IPS-18a (cell line): ENCODE results near the gene METAP1D.

ENCODE experiments used
- H3K27ac ChIP-seq: one replicate; pipeline ENCODE4 v1.5.1; 2013; ENCODE audit warnings: low read length
- H3K27me3 ChIP-seq: one replicate; pipeline ENCODE4 v1.6.1; 2013; ENCODE audit warnings: mild to moderate bottlenecking, low read length; ENCODE audit not compliant: control insufficient read depth, insufficient read depth
- H3K36me3 ChIP-seq: one replicate; pipeline ENCODE4 v1.6.1; 2013; ENCODE audit warnings: low read depth, low read length; ENCODE audit not compliant: control insufficient read depth
- H3K4me1 ChIP-seq: one replicate; pipeline ENCODE4 v1.6.1; 2013; ENCODE audit warnings: low read depth, low read length; ENCODE audit not compliant: control insufficient read depth
- H3K4me3 ChIP-seq: one replicate; pipeline ENCODE4 v1.5.1; 2013; ENCODE audit warnings: low read length
- H3K9ac ChIP-seq: one replicate; pipeline ENCODE4 v1.6.1; 2013; ENCODE audit warnings: mild to moderate bottlenecking, low read length, moderate library complexity
- H3K9me3 ChIP-seq: one replicate; pipeline ENCODE4 v1.6.1; 2013; ENCODE audit warnings: low read depth, low read length; ENCODE audit not compliant: control insufficient read depth

METAP1D gene

DNA sequence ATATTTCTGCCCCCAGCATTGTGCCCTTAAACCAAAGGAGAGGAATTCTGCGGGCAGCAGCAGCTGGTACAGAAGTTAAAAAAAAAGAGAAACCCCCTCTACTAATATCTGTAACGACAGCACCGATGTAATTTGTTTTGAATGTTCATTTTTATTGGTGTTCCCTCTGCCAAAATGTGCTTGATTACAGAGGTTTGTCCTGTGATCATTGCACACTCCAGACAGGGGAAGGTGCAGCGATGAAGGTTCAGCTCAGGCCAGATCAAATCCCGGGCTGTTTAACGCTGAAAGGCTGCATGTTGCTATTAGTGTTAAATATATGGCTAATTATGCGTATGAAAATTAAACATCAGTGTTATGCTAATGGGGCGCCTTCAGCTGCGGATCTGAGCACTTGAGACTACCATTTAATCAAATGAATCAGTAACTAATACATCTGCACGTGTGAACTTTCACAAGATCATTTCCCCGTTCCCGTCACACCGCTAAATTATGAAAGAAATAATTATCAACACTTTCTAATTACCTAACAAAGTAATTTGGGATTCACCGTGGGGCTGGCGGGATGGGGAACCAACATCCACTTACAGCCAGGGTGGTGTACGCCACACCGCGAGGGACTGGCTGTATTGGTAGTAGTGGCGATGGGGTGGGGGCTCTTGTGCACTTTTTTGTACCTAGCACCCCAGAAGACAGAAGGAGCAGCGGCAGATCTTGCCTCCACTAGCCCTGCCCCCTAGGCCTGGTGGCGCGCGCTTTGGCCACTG is 84.1 kb downstream of the METAP1D start:
- H3K27me3 ChIP-seq = peaks cover 100% of the 10 kb centered on the region

GRCh38 chr2:172084395-172084644 is 84.6 kb downstream of the METAP1D start:
- H3K4me3 ChIP-seq = peak overlapping the region; percentile 57
- peaks cover 39% of the 10 kb centered on the region for H3K4me1 ChIP-seq
- no peaks in the 10 kb centered on the region for H3K36me3 ChIP-seq
- H3K9ac ChIP-seq = no peak overlapping the region
- H3K27me3 ChIP-seq = peaks cover 100% of the 10 kb centered on the region
- H3K9me3 ChIP-seq = no peaks in the 10 kb centered on the region
- no peak overlapping the region for H3K27ac ChIP-seq

More for the DNA sequence above, 84.1 kb downstream of the METAP1D start:
- Histone ChIP-seq H3K4me3 (peak overlapping the region; percentile 57), H3K27ac (no peak overlapping the region), H3K9ac (no peak overlapping the region), H3K9me3 (no peaks in the 10 kb centered on the region), H3K36me3 (no peaks in the 10 kb centered on the region), H3K4me1 (peaks cover 39% of the 10 kb centered on the region)

- H3K4me1 ChIP-seq = peaks cover 39% of the 10 kb centered on the region
- H3K9me3 ChIP-seq = no peaks in the 10 kb centered on the region
- H3K27ac ChIP-seq = no peak overlapping the region
- H3K36me3 ChIP-seq = no peaks in the 10 kb centered on the region
- peaks cover 100% of the 10 kb centered on the region for H3K27me3 ChIP-seq
- no peak overlapping the region for H3K9ac ChIP-seq
- peak overlapping the region; percentile 57 for H3K4me3 ChIP-seq
These were observed 85.1 kb downstream of the METAP1D start for GRCh38 chr2:172084645-172085459.

- H3K27me3 ChIP-seq = peaks cover 100% of the 10 kb centered on the region
- no peak within 1 kb of the TSS for H3K9ac ChIP-seq
- peaks cover 32% of the 10 kb centered on the region for H3K4me1 ChIP-seq
These were observed 85.9 kb downstream of the METAP1D start, which contains the start of gene DLX1 for GRCh38 chr2:172085460-172086159. Gene DLX1, plus strand, starts transcription at chr2:172085507. Its CDS starts 171 bp downstream, at chr2:172085678.

DNA sequence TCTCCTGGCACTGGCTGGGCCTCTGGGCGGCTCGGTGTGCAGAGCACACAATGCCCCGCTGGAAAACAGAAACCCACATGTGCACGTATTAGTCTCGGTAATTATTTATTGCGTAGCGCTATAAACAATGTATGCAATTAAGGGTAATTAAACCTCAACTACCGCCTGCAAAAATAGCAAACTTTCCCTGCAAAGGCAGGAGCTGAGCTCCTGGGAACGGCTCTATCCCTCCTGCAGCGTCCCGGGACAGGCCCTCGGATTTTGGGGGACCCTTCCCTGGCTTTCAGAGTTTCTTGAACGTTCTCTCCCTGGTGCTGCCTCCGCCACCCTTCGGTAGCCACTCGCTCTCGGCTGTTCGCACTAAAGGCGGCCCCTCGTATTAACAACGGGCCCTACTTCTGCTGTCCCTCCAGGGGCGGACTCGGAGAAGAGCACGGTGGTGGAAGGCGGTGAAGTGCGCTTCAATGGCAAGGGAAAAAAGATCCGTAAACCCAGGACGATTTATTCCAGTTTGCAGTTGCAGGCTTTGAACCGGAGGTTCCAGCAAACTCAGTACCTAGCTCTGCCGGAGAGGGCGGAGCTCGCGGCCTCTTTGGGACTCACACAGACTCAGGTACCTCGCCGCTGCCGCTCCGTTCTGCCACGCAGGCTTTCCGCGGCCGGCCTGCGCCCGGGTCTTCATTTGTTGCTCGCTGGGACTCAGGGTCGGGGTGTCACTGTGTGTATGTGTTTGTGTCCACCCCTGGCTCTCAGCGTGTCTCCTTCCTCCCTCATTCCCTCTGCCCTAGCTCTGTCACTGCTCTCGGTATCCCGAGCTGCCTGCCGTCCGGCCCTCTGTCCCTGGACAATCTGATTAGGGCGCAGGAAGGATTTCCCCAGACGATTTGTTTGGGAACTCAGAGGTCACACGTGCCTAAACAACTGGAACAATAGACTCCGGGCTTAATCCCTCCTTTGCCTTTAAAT is 86.8 kb downstream of the METAP1D start:
- no peaks in the 10 kb centered on the region for H3K9me3 ChIP-seq
- no peak overlapping the region for H3K27ac ChIP-seq
- no peaks in the 10 kb centered on the region for H3K36me3 ChIP-seq
- H3K4me1 ChIP-seq = peaks cover 29% of the 10 kb centered on the region
- peak overlapping the region; percentile 57 for H3K4me3 ChIP-seq
- H3K27me3 ChIP-seq = peaks cover 100% of the 10 kb centered on the region
- H3K9ac ChIP-seq = no peak overlapping the region

More at GRCh38 chr2:172085460-172086159, 85.9 kb downstream of the METAP1D start, which contains the start of gene DLX1:
- H3K27ac ChIP-seq = no peak within 1 kb of the TSS
- no peaks in the 10 kb centered on the region for H3K9me3 ChIP-seq
- no peaks in the 10 kb centered on the region for H3K36me3 ChIP-seq
- H3K4me3 ChIP-seq = peak within 1 kb of the TSS; percentile 57

DNA sequence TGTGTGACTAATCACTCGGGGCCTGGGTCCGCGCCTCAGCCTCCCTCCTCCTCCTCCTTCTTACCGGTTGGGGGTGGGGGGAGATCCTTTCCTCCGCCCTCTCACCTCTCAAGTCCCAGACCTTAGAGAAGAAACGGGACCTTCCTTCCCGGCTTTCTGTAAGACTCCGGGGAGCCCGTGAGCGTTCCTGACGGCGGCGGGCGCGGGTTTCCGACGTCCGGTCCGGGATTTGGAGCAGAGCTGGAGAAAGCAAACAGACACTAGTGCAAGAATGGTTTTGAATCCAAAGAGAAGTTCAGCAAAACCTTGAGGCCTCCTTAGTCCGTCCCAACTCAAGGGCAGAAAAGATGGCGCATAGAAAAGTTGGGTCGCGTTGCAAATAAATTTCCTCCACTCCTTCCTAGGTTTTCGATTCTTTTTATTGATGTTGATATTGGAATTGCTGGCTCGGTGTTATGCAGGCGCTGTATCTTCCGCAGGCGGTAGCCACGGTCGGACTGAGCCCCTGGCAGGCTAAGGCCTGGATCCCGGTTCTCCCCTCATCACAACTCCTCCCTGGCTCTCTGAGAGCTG is 87.5 kb downstream of the METAP1D start:
- Histone ChIP-seq H3K4me1 (peaks cover 29% of the 10 kb centered on the region), H3K9me3 (no peaks in the 10 kb centered on the region), H3K27me3 (peaks cover 100% of the 10 kb centered on the region), H3K4me3 (peak overlapping the region; percentile 57), H3K36me3 (no peaks in the 10 kb centered on the region), H3K27ac (no peak overlapping the region), H3K9ac (no peak overlapping the region)

- H3K27ac ChIP-seq = no peak overlapping the region
- H3K4me1 ChIP-seq = peaks cover 29% of the 10 kb centered on the region
- no peaks in the 10 kb centered on the region for H3K9me3 ChIP-seq
- no peaks in the 10 kb centered on the region for H3K36me3 ChIP-seq
- peaks cover 100% of the 10 kb centered on the region for H3K27me3 ChIP-seq
- no peak overlapping the region for H3K9ac ChIP-seq
- H3K4me3 ChIP-seq = peak overlapping the region; percentile 57
These were observed 88.1 kb downstream of the METAP1D start for GRCh38 chr2:172087780-172088244.

DNA sequence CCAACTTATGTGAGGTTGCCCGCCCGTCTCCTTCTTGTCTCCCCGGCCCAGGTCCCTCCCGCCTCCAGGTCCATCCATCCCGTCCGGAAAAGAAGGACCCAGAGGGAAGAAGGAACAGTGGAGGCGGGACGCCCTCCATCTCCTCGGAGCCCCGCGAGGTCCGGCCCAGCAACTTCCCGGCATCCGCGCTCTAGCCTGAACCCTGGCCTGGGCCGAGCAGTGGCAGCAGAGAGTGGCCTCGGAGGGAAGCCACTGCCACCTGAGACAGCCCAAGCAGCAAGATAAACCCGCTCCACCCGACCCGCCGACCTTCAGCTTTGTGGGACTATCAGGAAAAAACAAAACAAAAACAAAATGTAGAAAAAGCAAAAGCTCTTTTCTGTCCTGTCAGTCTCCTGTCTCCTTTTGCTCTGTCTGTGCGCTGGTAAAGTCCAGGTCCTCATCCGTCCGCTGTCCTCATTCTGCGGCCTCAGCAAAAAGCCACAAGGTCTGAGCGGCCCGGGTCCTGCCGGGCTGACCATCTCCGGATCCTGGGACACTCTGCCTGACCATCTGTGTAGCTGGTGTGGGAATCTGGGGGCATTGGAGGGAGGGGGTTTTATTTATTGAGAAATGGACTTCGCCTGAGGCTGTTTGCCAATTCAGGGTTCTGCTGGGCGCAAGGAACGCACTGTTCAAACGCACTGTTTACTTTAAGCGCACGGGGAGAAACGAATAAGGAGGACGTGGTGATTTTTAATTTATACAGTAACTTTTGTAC is 88.7 kb downstream of the METAP1D start:
- H3K9ac ChIP-seq = no peak overlapping the region
- no peaks in the 10 kb centered on the region for H3K36me3 ChIP-seq
- H3K27me3 ChIP-seq = peaks cover 100% of the 10 kb centered on the region
- no peak overlapping the region for H3K4me3 ChIP-seq
- peaks cover 29% of the 10 kb centered on the region for H3K4me1 ChIP-seq
- no peak overlapping the region for H3K27ac ChIP-seq
- H3K9me3 ChIP-seq = no peaks in the 10 kb centered on the region

- Histone ChIP-seq H3K9ac (no peak overlapping the region), H3K4me1 (peaks cover 22% of the 10 kb centered on the region), H3K36me3 (no peaks in the 10 kb centered on the region), H3K27ac (no peak overlapping the region), H3K27me3 (peaks cover 100% of the 10 kb centered on the region), H3K9me3 (no peaks in the 10 kb centered on the region), H3K4me3 (no peak overlapping the region)
These were observed 89.3 kb downstream of the METAP1D start for GRCh38 chr2:172089005-172089504.

GRCh38 chr2:172089633-172090032 is 89.9 kb downstream of the METAP1D start:
- no peak overlapping the region for H3K27ac ChIP-seq
- H3K9me3 ChIP-seq = no peaks in the 10 kb centered on the region
- no peak overlapping the region for H3K9ac ChIP-seq
- peaks cover 21% of the 10 kb centered on the region for H3K4me1 ChIP-seq
- peaks cover 100% of the 10 kb centered on the region for H3K27me3 ChIP-seq
- no peaks in the 10 kb centered on the region for H3K36me3 ChIP-seq
- H3K4me3 ChIP-seq = no peak overlapping the region
